Epithelial cell of prostate (primary cell): ENCODE measurements around the gene RBKS.
A peak's percentile ranks its signal among the peaks of the same experiment; 100 is the strongest.
"Not testable (repeated sequence)": the region's sequence is repeated elsewhere in the genome, so short reads cannot be mapped to it uniquely, and the experiment has no call there.

ENCODE experiments used
- DNase-seq: peaks from one replicate; pipeline ENCODE4 v3.0.0-alpha.2; 2011; ENCODE audit warnings: low read depth, low spot score
- H3K27ac ChIP-seq: fragments of 450-650 bp; 2 replicates; pipeline ENCODE4 v1.5.1; 2017; ENCODE audit warnings: mild to moderate bottlenecking

The RBKS gene

DNA sequence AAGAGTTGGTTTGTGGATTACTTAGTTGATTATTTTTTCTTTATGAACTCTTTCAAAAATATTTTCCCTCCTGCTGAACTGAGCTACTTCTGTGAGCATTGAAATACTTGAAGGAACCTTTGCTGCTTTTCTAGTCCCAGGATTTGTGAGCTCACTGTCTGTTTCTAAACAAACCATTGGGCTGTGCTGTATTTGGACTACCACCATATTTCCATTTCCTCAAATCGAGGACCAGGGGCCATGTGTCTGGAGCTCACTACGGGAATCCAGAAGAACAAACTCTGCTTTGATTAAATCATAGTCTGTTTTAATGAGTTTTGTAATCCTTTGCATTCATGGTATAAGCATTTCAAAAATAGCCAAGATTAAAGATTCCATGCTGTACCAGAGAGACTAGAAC lies 117.4 kb downstream of the RBKS start:
- DNase-seq, result no peak
- H3K27ac ChIP-seq, result peak overlapping the region; percentile 75

GRCh38 chr2:27771548-27772335 lies 118.4 kb downstream of the RBKS start, which contains the start of gene MRPL33:
TSS of gene MRPL33 (plus strand) at chr2:27771719. CDS start at chr2:27771778, 59 bp downstream.
- no peak for DNase-seq
- H3K27ac ChIP-seq, result peak within 1 kb of the TSS; percentile 75

- DNase-seq, result no peak
- H3K27ac ChIP-seq, result peak overlapping the region; percentile 75
Observed at GRCh38 chr2:27771202-27771547, 119.0 kb downstream of the RBKS start.

DNA sequence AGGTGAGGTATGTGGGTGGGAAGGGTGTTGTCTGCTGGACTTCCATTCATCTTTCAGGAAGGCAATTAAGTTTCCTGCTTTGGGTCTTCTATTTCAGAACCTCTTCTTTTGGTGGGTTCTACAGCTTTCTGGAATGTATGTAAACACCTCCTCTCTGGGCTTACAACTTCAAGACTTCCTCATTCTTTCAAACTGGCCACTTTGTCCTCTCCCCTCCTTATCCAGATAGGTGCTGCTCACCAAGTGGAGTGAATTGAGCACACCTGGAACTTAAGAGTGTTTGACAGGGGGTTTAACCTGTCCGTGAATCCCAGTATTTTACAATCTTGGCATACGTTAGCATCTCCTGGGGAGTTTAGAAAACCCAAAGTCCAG lies 123.9 kb downstream of the RBKS start:
- no peak for DNase-seq
- peak overlapping the region; percentile 58 for H3K27ac ChIP-seq

GRCh38 chr2:27765621-27766286 lies 124.4 kb downstream of the RBKS start:
- peak overlapping the region; percentile 58 for H3K27ac ChIP-seq
- no peak for DNase-seq

GRCh38 chr2:27764526-27764925 lies 125.7 kb downstream of the RBKS start:
- not testable (repeated sequence) for H3K27ac ChIP-seq, DNase-seq

- H3K27ac ChIP-seq, result no peak overlapping the region
- no peak for DNase-seq
Observed at GRCh38 chr2:27763907-27764267, 126.3 kb downstream of the RBKS start.

GRCh38 chr2:27762951-27763906 lies 127.0 kb downstream of the RBKS start:
- peak overlapping the region; percentile 56 for H3K27ac ChIP-seq
- no peak for DNase-seq

DNA sequence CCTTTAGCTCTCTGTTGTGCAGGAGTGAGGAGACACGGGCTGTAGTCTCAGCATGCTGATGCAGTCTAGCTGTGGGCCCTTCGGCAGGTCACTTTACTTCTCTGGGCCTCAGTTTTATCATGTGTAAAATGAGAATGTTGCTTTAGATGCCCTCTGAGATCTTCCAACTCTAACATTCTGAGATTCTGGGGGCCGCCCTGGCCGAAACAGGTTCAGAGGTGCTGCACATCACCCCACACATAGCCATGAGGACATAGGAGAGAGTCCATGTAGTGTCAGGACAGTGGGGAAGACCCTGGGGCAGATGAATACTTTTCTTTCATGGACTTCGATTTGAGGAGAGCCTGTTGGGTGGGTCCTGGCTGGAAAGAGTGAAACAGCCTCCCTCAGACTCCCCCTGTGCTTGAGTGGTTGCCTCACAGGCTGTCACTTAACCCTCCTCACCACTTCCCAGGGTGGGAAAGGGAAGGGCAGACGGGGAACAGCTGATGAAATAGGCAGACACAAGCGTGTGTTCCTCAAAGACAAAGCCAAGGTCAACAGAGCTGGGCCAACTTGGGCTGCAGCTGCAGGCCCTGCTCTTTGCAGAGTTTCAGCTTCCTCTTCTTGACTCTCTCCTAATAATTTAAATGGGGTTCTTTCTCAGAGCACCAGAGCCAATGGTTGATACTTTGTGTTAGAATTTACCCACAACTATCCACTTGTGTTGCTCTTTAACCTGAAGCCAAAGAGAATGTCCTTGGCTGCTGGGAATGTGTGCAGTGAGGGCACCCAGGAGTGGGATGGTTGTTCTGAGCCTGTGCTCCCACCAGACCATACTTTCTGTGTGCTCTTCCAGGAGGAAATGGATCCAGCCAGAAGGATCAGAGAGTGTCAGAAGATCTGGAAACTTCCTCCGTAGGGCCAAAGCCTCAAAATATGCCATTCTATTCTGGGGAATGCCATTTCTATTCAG lies 133.4 kb downstream of the RBKS start:
- no peak for DNase-seq
- H3K27ac ChIP-seq, result no peak overlapping the region

- no peak overlapping the region for H3K27ac ChIP-seq
- DNase-seq, result no peak
Observed at GRCh38 chr2:27756091-27756490, 134.1 kb downstream of the RBKS start.

GRCh38 chr2:27754831-27755230 lies 135.4 kb downstream of the RBKS start:
- no peak overlapping the region for H3K27ac ChIP-seq
- DNase-seq, result no peak

GRCh38 chr2:27754138-27754588 lies 136.0 kb downstream of the RBKS start:
- no peak for DNase-seq

GRCh38 chr2:27752551-27753237 lies 137.5 kb downstream of the RBKS start:
- peak overlapping the region; percentile 90 for H3K27ac ChIP-seq

More at GRCh38 chr2:27754138-27754588, 136.0 kb downstream of the RBKS start:
- peak overlapping the region; percentile 90 for H3K27ac ChIP-seq

GRCh38 chr2:27751377-27751776 lies 138.8 kb downstream of the RBKS start:
- H3K27ac ChIP-seq, result no peak overlapping the region
- no peak for DNase-seq

More at GRCh38 chr2:27752551-27753237, 137.5 kb downstream of the RBKS start:
- no peak for DNase-seq

- not testable (repeated sequence) for H3K27ac ChIP-seq, DNase-seq
Observed at GRCh38 chr2:27748803-27749554, 141.2 kb downstream of the RBKS start.

GRCh38 chr2:27747827-27748352 lies 142.3 kb downstream of the RBKS start:
- DNase-seq, result no peak
- H3K27ac ChIP-seq, result no peak overlapping the region

DNA sequence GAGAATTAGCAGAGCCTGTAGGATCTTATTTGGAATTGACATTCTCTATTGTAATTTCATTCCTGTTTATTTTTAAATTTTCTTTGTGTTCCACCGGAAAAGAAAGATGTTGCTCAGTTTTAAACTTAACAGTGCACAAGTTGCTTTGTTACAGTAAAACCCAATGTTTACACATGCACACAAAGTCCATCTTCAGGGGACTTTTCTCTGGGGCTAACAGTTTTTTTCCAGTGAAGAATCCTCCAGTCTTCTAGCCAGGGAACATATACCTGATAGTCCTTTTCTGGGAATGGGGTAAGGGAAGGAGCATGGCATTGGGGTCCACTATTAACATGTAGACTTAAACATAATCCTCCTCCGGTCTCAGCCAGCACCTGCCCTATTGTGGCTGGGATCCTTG lies 143.9 kb downstream of the RBKS start:
- DNase-seq, result no peak
- no peak overlapping the region for H3K27ac ChIP-seq

DNA sequence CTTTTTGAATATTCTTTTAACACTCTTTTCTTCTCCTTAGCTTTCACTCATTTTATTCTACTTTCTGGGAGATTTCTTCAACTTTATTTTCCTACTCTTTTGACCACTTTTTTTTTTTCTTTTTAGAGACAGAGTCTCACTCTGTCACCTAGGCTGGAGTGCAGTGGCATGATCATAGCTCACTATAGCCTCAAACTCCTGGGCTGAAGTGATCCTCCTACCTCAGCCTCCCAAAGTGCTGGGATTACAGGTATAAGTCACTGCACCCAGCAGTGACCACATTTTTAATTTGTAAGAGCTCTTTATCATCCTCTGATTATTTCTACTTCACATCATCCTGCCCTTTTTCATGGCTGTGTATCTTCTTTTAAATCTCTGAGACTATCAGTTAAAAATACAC lies 144.7 kb downstream of the RBKS start:
- H3K27ac ChIP-seq, DNase-seq: not testable (repeated sequence)
